Osteoblast (primary cell): ENCODE results near the gene AFG3L2. TPM values are rescaled to one million over a fixed set of nuclear protein-coding genes. Genes with fewer than 3 reads are reported as not detected.

Experiments
- DNase-seq: peaks from one replicate; pipeline ENCODE4 v3.0.0; 2011; ENCODE audit warnings: low spot score, mixed read lengths; ENCODE audit not compliant: insufficient read length; ENCODE audit errors: missing footprints
- H2AFZ ChIP-seq: 2 replicates; pipeline ENCODE4 v1.6.0; 2011; ENCODE audit warnings: mild to moderate bottlenecking, low read length
- H3K27ac ChIP-seq: 2 replicates; pipeline ENCODE4 v1.5.1; 2011; ENCODE audit warnings: mild to moderate bottlenecking, low read depth, low read length, moderate library complexity
- H3K27me3 ChIP-seq: 2 replicates; pipeline ENCODE4 v1.6.0; 2012; ENCODE audit warnings: mild to moderate bottlenecking, control low read depth, inconsistent platforms, low read length, moderate library complexity; ENCODE audit not compliant: insufficient read depth
- H3K36me3 ChIP-seq: 2 replicates; pipeline ENCODE4 v1.5.1; 2011; ENCODE audit warnings: mild to moderate bottlenecking, low read length, control low read depth, moderate library complexity; ENCODE audit not compliant: insufficient read depth
- H3K4me1 ChIP-seq: 2 replicates; pipeline ENCODE4 v1.5.1; 2011; ENCODE audit warnings: mild to moderate bottlenecking, low read length, control low read depth, moderate library complexity; ENCODE audit not compliant: insufficient read depth
- H3K4me2 ChIP-seq: 2 replicates; pipeline ENCODE4 v1.6.0; 2011; ENCODE audit warnings: mild to moderate bottlenecking, low read length; ENCODE audit not compliant: insufficient read depth
- H3K4me3 ChIP-seq: fragments of 200-600 bp; sonication (generic); 3 replicates; pipeline ENCODE4 v1.5.1; 2012; ENCODE audit warnings: mild to moderate bottlenecking, low read length, inconsistent platforms; ENCODE audit not compliant: insufficient read depth
- H3K79me2 ChIP-seq: 2 replicates; pipeline ENCODE4 v1.6.0; 2012; ENCODE audit warnings: mild to moderate bottlenecking, low read length, control low read depth, inconsistent platforms; ENCODE audit not compliant: insufficient read depth
- H3K9me3 ChIP-seq: 2 replicates; pipeline ENCODE4 v1.5.1; 2011; ENCODE audit warnings: low read depth, low read length, control low read depth
- H4K20me1 ChIP-seq: 2 replicates; pipeline ENCODE4 v1.6.0; 2012; ENCODE audit warnings: mild to moderate bottlenecking, low read length, control low read depth; ENCODE audit not compliant: insufficient read depth
- CTCF ChIP-seq: IDR thresholded peaks from 2 replicates; pipeline ENCODE4 v1.5.1; 2011; ENCODE audit warnings: mild to moderate bottlenecking, low read depth, low read length, moderate library complexity; ENCODE audit errors: extremely low read depth
- total RNA-seq: library from RNA; depleted of rRNA; stranded (reverse); fragments of >200 nt; gene quantifications from 2 replicates; pipeline ENCODE4 v1.2.3, GENCODE V29; 2012

Gene AFG3L2
- total RNA-seq, 1 donor = 65.5 TPM

DNA sequence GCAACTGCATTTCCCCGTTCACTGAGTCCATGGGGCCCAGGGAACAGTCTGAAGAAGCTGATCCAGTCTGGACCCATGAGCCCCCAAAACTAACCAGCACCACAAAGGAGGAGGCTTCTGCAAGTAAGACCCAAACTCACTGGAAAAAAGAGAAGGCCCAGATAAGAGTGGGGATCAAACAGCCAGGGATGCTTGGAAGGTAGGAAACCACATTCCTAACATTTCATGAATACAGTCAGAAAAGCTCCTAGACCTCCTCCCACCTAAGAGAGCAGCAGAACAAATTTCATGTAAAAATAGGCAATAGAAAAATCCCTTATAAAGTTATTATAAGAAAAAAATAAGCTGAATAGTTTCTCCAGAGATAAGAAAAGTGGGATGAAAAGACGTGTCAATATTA is 38.6 kb downstream of the AFG3L2 start:
- TF ChIP-seq CTCF = no peak
- no peak overlapping the region for H3K4me3 ChIP-seq
- H3K27me3 ChIP-seq = no peaks in the 10 kb centered on the region
- no peaks in the 10 kb centered on the region for H3K9me3 ChIP-seq
- H3K4me1 ChIP-seq = peaks cover 11% of the 10 kb centered on the region
- H2AFZ ChIP-seq = no peak overlapping the region
- no peaks in the 10 kb centered on the region for H3K79me2 ChIP-seq
- peaks cover 21% of the 10 kb centered on the region for H4K20me1 ChIP-seq
- H3K4me2 ChIP-seq = no peak overlapping the region
- no peak overlapping the region for H3K27ac ChIP-seq
- no peak for DNase-seq
- peaks cover 34% of the 10 kb centered on the region for H3K36me3 ChIP-seq

DNA sequence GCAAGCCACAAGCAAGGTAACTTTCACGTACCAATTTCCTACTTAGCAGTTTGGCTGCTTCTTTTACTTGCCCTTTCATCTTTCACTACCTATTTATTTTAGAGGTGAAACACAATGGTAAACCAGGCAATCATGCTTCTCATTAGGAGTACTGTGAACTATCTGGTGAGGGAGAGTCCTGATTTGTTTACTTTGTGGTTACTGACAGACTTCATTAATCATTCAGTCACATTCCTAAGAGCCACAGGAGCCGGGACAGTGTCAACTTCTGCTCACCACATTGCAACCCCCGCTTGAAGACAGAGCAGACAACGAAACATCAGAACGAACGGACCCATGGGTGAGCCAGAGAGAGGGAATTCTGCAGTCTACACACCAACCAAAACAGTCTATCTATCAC is 40.1 kb downstream of the AFG3L2 start:
- Histone ChIP-seq H3K4me2 (peak overlapping the region; percentile 11), H3K4me3 (no peak overlapping the region), H3K9me3 (no peaks in the 10 kb centered on the region), H3K4me1 (peaks cover 11% of the 10 kb centered on the region), H3K79me2 (no peaks in the 10 kb centered on the region), H3K27ac (no peak overlapping the region), H3K27me3 (no peaks in the 10 kb centered on the region), H2AFZ (no peak overlapping the region), H4K20me1 (peaks cover 21% of the 10 kb centered on the region), H3K36me3 (peaks cover 21% of the 10 kb centered on the region)
- DNase-seq = no peak
- TF ChIP-seq CTCF = no peak

DNA sequence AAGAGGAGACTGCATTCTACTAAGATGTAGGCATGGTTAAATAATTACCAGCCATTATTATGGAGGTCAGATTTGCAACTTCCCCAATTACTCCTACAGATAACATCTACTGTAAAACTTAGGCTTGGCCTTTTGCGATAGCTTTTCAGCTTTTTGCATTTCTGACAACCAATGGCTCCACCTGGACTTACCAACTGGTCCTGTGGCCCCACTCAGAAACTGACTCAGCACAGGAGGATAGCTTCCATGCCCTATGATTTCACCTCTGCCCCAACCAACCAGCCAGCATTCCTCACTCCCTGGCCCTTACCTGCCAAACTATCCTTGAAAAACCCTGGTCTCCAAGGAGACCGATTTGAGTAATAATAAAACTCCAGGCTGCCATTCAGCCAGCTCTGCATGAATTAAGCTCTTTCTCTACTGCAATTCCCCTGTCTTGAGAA is 40.8 kb downstream of the AFG3L2 start:
- peaks cover 11% of the 10 kb centered on the region for H3K4me1 ChIP-seq
- no peaks in the 10 kb centered on the region for H3K9me3 ChIP-seq
- peaks cover 21% of the 10 kb centered on the region for H4K20me1 ChIP-seq
- H2AFZ ChIP-seq = no peak overlapping the region
- no peak overlapping the region for H3K4me2 ChIP-seq
- H3K27ac ChIP-seq = no peak overlapping the region
- no peak for DNase-seq
- no peak overlapping the region for H3K4me3 ChIP-seq
- no peaks in the 10 kb centered on the region for H3K27me3 ChIP-seq
- peaks cover 16% of the 10 kb centered on the region for H3K36me3 ChIP-seq
- TF ChIP-seq CTCF = no peak
- H3K79me2 ChIP-seq = no peaks in the 10 kb centered on the region

GRCh38 chr18:12335503-12335902 is 41.5 kb downstream of the AFG3L2 start:
- peaks cover 11% of the 10 kb centered on the region for H3K4me1 ChIP-seq
- peaks cover 17% of the 10 kb centered on the region for H3K36me3 ChIP-seq
- peaks cover 3% of the 10 kb centered on the region for H3K79me2 ChIP-seq
- no peaks in the 10 kb centered on the region for H3K27me3 ChIP-seq
- no peak overlapping the region for H3K4me2 ChIP-seq
- no peak overlapping the region for H2AFZ ChIP-seq
- no peak for DNase-seq
- H3K4me3 ChIP-seq = no peak overlapping the region
- peaks cover 21% of the 10 kb centered on the region for H4K20me1 ChIP-seq
- H3K9me3 ChIP-seq = no peaks in the 10 kb centered on the region
- no peak for TF ChIP-seq CTCF
- no peak overlapping the region for H3K27ac ChIP-seq
